ENCODE measurements around the gene CHST7.

Gene CHST7

DNA sequence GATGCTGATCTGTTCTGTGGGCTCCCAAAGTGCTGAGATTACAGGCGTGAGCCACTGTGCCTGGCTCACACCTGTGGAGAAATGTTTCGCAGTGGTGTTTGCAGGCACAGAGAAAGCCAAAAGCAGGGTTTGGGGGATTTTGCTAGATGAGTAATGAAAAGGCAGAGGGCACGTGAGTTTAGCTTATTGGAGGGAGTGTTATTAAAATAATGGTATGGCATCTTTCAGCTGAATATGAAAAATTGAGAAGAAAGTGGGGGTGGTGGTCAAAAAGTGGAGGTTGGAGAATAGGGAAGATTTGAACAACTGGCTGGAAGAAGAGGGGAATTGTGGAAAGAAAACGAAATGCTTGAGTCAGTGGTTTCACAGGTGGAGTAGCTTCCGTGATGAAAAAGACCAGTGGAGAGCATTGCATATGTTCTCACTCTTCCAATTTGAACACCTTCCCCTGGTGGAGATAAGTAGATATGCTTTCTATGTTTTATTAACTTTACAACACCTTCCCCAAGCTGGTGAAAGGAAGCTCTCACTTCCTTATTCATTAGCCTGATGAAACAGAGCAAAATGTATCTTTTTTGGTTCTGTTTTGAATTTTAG, 1.1 kb upstream of the CHST7 start:
- DNase-seq (ENCODE audit: low spot score), result no peak

DNA sequence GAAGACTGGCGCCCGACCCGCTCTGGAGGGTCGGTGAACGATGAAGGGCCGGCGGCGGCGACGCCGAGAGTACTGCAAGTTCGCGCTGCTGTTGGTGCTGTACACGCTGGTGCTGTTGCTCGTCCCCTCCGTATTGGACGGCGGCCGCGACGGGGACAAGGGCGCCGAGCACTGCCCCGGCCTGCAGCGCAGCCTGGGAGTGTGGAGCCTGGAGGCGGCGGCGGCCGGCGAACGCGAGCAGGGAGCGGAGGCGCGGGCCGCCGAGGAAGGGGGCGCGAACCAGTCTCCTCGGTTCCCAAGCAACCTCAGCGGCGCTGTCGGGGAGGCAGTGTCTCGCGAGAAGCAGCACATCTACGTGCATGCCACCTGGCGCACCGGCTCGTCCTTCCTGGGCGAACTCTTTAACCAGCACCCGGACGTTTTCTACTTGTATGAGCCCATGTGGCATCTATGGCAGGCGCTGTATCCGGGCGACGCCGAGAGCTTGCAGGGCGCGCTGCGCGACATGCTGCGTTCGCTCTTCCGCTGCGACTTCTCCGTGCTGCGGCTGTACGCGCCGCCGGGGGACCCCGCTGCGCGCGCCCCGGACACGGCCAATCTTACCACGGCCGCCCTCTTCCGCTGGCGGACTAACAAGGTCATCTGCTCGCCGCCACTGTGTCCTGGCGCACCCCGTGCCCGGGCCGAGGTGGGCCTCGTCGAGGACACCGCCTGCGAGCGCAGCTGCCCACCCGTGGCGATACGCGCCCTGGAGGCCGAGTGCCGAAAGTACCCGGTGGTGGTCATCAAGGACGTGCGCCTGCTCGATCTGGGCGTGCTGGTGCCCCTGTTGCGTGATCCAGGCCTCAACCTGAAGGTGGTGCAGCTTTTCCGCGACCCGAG, 568 bp downstream of the CHST7 start:
- peak; percentile 45 for DNase-seq (ENCODE audit: low spot score)

DNA sequence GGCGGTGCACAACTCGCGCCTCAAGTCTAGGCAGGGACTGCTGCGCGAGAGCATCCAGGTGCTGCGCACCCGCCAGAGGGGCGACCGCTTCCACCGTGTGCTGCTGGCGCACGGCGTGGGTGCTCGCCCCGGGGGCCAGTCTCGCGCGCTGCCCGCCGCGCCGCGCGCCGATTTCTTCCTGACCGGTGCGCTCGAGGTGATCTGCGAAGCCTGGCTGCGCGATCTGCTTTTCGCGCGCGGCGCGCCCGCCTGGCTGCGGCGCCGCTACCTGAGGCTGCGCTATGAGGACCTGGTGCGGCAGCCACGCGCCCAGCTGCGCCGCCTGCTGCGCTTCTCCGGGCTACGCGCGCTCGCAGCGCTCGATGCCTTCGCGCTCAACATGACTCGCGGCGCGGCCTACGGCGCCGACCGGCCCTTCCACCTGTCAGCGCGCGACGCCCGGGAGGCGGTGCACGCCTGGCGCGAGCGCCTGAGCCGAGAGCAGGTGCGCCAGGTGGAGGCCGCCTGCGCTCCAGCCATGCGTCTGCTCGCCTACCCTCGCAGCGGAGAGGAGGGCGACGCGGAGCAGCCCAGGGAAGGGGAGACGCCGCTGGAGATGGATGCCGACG, 1.3 kb downstream of the CHST7 start:
- peak; percentile 15 for DNase-seq (ENCODE audit: low spot score)

DNA sequence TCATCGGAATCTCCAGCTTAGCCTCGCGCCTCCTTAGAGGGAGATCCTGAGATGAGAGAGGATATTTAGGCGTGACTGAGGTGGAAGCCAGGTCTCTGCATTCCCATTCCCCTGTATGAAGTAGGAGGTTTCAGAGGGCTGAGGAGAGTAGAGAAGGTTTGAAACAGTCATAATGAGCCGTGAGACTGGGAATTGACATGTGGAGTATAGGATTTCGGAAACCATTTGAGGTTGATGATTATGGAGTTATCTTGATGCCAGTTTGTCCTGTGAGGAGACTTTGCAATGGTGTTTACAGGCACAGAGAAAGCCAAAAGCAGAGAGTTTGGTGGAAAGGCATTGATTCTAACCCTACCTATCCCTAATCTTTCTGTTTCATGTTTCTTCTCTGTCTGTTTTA, 2.0 kb downstream of the CHST7 start:
- no peak for DNase-seq (ENCODE audit: low spot score)

DNA sequence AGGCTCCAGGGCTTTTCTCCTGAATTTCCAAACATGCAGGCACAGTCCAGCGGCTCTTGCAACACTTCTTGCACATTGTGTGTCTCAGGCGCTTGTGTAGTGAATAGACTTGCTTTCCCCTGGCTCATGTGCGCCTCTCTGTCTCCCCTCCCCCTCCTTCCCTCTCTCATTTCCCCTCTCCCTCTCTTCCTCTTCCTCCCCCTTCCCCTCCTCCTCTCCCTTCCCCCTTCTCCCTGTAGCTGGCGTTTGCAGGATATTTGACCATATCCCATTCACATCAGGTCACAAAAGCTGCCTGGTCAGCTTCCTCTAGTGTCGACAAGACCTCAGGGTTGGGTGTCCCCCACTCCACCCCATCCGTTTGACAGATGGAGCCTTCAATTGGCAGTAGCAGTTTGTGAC, 2.4 kb downstream of the CHST7 start:
- no peak for DNase-seq (ENCODE audit: low spot score)

DNA sequence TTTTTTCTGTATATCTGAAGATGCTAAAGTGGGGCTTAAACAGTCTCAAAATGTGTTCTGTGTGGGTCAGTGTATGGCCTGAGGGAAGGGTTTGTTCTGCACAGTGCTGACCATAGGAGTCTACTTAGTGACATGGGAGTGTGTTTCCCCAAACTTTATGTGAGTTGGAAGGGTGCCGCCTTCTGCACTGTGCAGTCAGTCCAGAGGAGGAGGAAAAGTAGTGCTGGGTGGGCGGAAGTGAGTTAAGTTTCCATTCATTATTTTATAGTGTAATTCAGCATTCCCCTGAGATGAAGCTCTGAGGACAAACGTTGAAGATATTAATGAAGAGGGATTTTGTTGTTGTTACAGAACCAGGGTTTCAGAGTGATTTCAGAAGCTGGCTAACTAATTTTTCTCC, 2.9 kb downstream of the CHST7 start:
- DNase-seq (ENCODE audit: low spot score), result no peak

DNA sequence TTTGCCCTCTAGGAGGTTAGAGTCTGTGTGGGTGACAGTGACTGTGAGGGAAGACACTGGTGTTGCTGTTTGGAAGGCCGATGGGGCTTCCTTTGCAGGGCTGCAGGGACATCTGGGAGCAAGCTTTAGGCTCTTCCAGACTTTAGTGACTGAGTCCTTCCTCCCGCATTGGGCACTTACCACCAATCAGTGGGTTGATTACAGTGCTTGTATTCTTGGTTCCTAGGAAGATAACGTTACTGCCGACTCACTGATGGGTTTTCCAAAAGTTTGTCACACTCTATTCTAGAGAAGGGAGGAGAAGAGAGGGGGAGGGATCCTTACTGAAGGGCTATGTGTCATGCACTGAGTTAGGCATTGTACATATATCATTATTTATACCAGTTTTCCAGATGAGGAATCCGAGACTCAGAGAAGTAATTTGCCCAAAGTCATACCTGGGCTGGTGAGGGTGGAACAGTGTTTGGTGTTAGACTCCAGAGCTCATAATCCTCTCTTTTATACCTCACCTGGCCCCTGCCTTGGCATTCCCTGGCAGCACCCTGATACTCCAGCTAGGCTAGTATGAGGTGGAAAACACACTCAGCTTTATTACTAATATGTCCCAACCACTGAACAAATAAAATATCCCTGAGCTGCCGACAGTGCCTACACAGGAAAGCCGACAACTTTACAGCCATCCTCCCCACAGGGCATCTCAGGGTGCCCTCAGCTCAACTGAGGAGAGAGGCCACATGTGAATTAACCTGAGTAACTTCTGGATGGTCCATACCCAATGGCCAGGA, 3.8 kb downstream of the CHST7 start:
- no peak for DNase-seq (ENCODE audit: low spot score)

DNA sequence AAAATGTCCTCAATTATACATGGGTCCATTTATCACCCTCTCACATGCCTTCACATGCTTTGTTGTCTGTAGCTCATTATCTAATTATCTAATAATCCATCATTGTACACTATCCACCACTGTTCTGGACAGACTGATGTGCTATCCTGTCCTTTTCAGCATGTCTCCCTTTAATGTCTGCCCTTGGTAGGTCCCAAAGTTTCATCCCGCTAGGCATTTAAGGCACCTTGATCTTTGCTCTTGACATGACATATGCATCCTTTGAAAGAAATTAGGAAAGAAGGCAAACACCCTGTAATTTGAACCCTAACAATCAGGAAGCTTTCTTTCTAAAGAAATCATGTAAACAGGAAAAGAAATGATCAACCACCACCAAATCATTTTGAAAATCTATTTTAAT, 5.7 kb downstream of the CHST7 start:
- no peak for DNase-seq (ENCODE audit: low spot score)

DNA sequence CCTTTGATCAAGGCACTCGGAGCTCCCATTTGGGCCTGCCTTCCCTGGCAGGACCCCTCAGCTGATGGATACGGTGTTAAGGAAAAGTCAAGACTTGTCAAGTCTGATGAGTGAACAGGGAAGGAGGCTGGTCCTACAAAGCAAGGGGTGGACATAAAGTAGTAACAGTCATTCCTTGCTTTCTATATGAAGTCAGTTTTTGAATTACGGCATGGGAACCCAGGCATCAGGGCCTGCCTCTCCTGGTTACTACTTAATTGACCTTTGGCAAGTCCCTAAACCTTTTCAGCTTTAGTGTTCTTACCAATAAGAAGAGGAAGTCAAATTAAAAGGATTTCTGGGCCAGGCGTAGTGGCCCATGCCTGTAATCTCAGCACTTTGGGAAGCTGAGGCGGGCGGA, 7.0 kb downstream of the CHST7 start:
- DNase-seq (ENCODE audit: low spot score), result no peak

DNA sequence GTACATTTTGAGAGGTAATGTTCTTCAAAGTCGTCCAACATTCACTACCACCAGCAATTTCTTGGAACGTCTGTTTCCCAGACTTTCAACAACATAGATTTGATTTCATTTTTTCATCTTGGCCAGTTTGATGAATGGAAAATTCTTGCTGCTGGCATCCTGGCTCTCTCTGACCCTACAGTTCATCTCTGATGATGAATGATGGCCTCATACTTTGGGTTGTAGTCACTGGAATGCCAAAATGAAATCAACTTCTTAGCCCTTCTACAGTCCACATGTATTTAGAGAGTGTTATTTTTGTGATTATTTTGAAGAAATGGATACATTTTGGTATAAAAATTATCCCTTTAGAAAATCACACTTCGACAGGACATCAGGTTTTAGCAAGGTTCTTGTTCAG, 8.8 kb downstream of the CHST7 start:
- DNase-seq (ENCODE audit: low spot score), result no peak

DNA sequence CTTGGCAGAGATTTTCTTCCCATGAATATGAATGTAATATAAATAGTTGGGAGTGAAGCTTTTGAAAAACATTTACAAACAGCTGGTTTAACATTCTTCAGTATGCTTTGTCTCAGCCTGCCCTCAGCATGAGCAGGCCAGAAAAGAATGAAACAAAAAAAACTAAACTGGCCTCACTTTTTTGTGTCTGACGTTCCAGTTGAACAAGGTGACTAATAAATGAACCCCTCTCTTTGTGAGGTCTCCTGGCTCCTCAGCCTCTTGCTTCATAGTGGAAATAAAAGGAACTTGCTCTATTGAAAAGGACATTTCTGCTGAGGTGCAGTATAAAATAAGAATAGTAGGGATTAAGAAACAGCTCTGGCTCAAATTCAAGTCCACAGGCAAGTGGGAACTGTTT, 9.4 kb downstream of the CHST7 start:
- DNase-seq (ENCODE audit: low spot score), result no peak

DNA sequence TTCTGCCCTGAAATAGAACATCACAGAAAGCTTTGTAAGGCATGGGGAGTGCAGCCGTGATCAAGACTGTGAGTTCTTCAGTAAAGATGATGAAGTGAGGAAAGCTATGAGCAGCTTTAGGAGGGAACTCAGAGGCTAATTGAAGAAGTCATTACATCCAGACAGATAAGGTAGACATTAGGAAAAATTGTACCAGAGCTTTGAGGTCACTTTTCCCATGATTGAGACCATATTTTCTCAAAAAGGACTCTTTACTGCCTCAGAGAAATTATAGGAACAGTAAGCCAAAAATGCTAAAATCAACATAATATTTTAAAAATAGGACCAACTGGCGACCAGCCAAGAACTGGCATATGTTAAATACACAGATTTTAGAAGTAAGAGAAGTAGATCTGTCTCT, 11.2 kb downstream of the CHST7 start:
- DNase-seq (ENCODE audit: low spot score), result no peak

DNA sequence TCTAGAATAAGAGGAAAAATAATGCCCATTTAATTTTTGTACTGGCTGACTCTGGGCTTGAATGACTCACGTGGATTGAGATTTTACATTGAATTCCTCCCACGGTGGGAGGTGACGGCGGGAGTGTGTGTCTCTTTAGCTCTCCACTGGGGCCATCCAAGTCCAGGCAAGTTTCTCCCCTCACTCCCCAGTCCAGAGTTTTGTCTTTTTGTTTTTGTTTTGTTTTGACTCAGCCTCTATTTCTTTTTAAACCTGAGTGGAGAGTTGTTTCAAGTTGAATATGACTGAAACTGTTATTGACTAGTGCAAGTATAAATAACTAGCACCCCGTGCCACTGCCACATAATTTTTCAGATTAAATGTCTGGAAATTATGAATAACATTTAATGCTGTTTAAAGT, 13.6 kb downstream of the CHST7 start:
- DNase-seq (ENCODE audit: low spot score), result no peak

DNA sequence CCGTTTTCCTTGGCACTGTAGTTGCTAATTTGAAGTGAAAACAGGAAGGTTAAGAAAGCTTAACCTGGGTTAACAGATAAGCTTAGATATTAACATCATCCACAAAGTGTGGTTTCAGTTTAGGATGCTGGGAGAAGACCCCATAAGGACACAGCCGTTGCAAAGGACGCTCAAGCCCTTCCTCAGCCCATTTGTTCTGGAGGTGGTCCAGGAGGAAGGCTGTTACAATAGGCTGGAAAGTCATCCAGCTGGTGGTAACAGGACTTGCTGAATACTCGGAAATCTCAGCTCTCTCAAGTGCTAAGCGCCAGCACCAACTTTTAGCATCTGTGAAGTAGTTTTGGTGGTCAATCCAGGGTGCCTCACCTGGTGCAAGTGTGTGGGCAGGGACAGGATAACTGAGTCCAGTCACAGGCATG, 14.2 kb downstream of the CHST7 start:
- no peak for DNase-seq (ENCODE audit: low spot score)

DNA sequence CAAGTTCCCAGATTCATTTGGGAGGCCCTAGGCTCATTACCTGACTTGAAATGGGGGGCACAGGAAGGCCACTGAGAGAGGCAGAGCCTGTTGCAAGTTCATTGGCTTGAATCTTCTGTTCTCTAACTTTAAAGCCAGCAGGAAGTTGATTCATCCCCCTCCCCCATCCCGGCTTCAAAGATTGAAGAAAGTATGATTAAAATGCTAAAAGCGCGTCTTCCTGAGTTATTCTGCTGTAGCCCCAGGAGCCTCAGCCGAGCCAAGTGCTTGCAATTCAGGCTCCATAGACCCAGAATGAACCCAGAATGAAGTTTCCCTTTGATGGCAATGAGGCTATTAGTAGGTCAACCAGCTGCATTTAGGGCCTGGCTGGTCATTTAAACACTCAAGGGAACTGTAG, 14.7 kb downstream of the CHST7 start:
- no peak for DNase-seq (ENCODE audit: low spot score)

DNA sequence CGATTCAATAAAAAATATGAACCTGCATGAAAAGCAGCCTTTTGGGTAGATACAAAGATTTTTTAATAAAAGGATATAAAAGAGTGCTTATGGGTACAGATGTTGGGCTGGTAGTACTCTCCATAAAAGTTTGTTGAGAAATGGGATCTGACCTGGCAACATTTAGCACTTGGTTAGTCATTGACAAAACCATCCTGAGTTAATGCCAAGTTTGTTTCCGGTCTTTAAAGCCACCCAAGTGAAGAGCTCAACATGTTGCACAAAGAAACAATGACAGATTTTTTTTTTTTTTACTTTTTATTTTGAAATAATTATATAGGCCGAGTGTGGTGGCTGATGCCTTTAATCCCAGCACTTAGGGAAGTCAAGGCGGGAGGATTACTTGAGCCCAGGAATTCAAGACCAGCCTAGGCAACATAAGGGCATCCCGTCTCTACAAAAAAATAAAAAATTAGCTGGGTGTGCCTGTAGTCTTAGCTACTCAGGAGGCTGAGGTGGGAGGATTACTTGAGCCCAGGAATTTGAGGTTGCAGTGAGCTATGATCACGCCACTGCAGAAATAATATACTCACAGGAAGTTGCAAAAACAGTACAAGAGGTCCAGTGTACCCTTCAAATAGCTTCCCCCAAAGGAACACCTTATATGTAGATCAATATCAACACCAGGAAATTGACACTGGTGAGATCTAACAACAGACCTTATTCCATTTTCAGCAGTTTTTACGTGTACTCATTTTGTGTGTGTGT, 16.6 kb downstream of the CHST7 start:
- DNase-seq (ENCODE audit: low spot score), result no peak

DNA sequence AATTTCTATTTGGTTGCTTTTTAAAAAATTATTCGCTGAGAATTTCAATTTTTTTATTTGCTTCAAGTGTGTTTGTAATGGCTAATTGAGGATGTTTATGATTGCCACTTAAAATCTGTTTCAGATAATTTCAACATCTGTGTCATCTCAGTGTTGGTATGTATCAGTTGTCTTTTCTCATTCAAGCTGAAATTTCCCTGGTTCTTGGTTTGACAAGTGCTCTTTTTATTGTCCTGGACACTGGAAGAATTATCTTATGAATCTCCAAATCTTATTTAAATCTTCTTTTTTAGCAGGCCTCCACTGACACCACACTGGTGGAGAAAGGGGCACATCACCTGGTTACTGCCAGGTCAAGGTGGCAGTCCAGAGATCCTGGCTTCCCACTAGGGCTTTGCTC, 21.5 kb downstream of the CHST7 start:
- no peak for DNase-seq (ENCODE audit: low spot score)

DNA sequence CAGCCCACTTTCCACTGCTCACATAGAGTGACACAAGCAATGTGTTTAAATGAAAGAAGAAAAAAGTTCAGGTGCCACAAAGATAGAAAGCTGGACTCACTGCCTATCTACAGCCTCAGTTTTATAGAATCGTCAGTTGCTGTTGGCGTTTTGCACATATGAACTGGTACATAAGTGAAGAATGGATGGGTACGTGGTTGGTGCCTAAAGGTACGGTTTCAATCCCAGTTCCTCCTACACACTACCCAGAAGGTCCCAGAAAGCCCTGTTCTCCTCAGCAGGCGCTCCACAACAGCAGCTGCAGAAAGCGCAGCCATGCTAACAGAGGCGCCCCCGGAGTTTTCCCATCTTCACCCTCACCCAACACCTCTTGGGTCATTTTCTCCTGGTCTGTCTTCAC, 23.6 kb downstream of the CHST7 start:
- no peak for DNase-seq (ENCODE audit: low spot score)

DNA sequence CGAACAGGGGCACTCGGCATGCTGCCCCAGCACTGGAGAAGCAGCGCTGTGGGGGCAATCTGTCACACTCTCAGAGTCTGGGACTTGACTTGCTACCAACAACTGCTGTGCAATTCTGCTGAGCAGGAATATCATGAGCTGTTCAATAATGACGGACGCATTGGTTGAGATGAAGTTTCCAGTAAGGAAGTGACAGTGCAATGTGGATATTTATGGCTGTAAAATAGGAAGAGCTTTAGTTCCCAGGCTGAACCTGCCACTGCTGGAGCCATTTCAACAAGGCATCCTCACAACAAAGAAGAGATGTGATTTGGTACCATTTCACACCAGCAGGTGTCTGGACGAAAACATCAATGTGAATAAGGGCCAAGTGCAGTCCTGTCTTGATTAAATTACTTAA, 24.2 kb downstream of the CHST7 start:
- DNase-seq (ENCODE audit: low spot score), result no peak

DNA sequence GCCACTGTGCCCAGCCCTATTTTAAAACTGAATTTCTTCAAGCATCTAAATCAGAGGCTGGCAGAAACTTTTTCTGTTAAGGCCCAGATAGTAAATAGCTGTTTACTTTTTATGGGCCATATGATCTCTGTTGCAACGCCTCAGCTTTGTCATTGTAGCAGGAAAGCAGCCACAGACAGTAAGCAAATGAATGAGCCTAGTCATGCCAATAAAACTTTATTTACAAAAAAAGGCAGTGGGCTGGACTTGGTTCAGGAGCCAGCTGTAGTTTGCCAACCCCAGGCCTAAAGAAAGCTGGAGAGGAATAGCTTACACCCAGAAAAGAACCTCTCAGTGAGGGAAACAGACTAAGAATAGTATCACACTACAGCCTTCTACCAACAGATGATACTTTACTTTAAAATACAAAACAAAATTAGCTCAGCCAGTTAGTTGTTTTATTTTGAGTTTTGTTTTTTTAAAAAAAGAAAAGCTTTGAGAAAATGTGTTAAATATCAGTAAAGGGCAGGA, 25.5 kb downstream of the CHST7 start:
- DNase-seq (ENCODE audit: low spot score), result no peak

DNA sequence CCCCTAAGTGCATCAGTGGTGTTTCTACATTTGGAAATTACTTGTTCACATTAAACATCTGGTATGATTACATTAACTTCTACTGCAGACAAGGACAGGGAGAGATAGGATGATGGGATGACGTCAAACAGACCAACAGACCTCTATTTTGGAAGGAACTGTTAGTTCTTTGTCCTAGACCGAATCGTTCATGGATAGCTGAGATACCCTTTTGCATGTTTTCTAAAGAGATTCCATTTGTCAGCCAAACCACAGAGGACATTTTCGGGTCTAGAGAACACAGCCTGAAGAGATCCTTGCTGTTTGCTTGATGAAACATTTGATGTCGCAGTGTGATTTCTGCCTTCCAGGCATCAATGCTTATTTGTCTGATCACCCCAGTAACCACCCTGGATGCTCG, 27.7 kb downstream of the CHST7 start:
- DNase-seq (ENCODE audit: low spot score), result no peak
